Urinary bladder (tissue), 4 donors: ENCODE data around the gene ZMYM4. TPM values are rescaled to one million over a fixed set of nuclear protein-coding genes. Genes with fewer than 3 reads are reported as not detected.
"Not testable (repeated sequence)": the region's sequence is repeated elsewhere in the genome, so short reads cannot be mapped to it uniquely, and the experiment has no call there.

Experiments used
- DNase-seq: peaks from one replicate; pipeline ENCODE4 v3.0.0-alpha.2; 2015; ENCODE audit errors: extremely low spot score
- H3K27ac ChIP-seq: one replicate; pipeline ENCODE4 v1.5.1; 2013; ENCODE audit warnings: low read depth, mild to moderate bottlenecking, moderate library complexity
- H3K36me3 ChIP-seq: one replicate; pipeline ENCODE4 v1.6.1; 2013; ENCODE audit warnings: mild to moderate bottlenecking, moderate library complexity; ENCODE audit not compliant: insufficient read depth
- H3K4me1 ChIP-seq: one replicate; pipeline ENCODE4 v1.6.1; 2013; ENCODE audit warnings: mild to moderate bottlenecking, moderate library complexity; ENCODE audit not compliant: insufficient read depth
- H3K4me3 ChIP-seq: one replicate; pipeline ENCODE4 v1.5.1; 2013; ENCODE audit warnings: low read depth, low read length
- WGBS: extraction: QIAGEN DNeasy Blood & Tissue Kit; methylation state at CpG from one replicate; pipeline ENCODE4 v1.1.7; 2013; 5-methylcytosine and 5-hydroxymethylcytosine counted together
- polyA plus RNA-seq: library from polyadenylated mRNA; stranded (reverse); fragments of 200-250 nt; gene quantifications from one replicate; pipeline ENCODE4 v1.2.3, GENCODE V29; 2013
- total RNA-seq: library from RNA; depleted of rRNA; stranded (reverse); fragments of >200 nt; gene quantifications from one replicate; pipeline ENCODE4 v1.2.3, GENCODE V29; 2014
- donor health status: healthy with polysubstance abuse.
- donor health status: healthy.

ZMYM4 gene
- total and polyA plus RNA-seq, 2 donors, result 14.1 to 75.3 TPM

GRCh38 chr1:35320937-35321336 lies 52.4 kb downstream of the ZMYM4 start:
- Histone ChIP-seq H3K36me3 (no peaks in the 10 kb centered on the region), H3K4me3 (no peak overlapping the region), H3K4me1 (no peaks in the 10 kb centered on the region), H3K27ac (no peak overlapping the region)
- 86% methylated on average over 3 of the region's 3 CpGs for WGBS
- no peak for DNase-seq

GRCh38 chr1:35324486-35324885 lies 56.0 kb downstream of the ZMYM4 start:
- no peaks in the 10 kb centered on the region for H3K36me3 ChIP-seq
- no peak overlapping the region for H3K4me3 ChIP-seq
- no peak for DNase-seq
- H3K4me1 ChIP-seq, result no peaks in the 10 kb centered on the region
- peak overlapping the region; percentile 50 for H3K27ac ChIP-seq
- 63% methylated on average over 1 of the region's 1 CpG for WGBS

GRCh38 chr1:35326246-35326866 lies 57.8 kb downstream of the ZMYM4 start:
- H3K4me1 ChIP-seq, result no peaks in the 10 kb centered on the region
- H3K36me3 ChIP-seq, result no peaks in the 10 kb centered on the region
- WGBS, result 95% methylated on average over 3 of the region's 3 CpGs
- H3K27ac ChIP-seq, result no peak overlapping the region
- DNase-seq, result no peak
- H3K4me3 ChIP-seq, result no peak overlapping the region

GRCh38 chr1:35331618-35332017 lies 63.1 kb downstream of the ZMYM4 start:
- DNase-seq, H3K4me1 ChIP-seq, H3K36me3 ChIP-seq, H3K27ac ChIP-seq, H3K4me3 ChIP-seq: not testable (repeated sequence)
- WGBS, result 99% methylated on average over 2 of the region's 2 CpGs

GRCh38 chr1:35334485-35334884 lies 66.0 kb downstream of the ZMYM4 start:
- H3K27ac ChIP-seq, result no peak overlapping the region
- no peak overlapping the region for H3K4me3 ChIP-seq
- WGBS, result 73% methylated on average over 1 of the region's 1 CpG
- H3K36me3 ChIP-seq, result no peaks in the 10 kb centered on the region
- no peak for DNase-seq
- no peaks in the 10 kb centered on the region for H3K4me1 ChIP-seq

- 99% methylated on average over 2 of the region's 2 CpGs for WGBS
- DNase-seq, result no peak
- Histone ChIP-seq H3K36me3 (no peaks in the 10 kb centered on the region), H3K4me1 (no peaks in the 10 kb centered on the region), H3K4me3 (no peak overlapping the region), H3K27ac (no peak overlapping the region)
Measured at GRCh38 chr1:35340519-35340918, 72.0 kb downstream of the ZMYM4 start.

GRCh38 chr1:35345439-35345981 lies 77.0 kb downstream of the ZMYM4 start:
- no peak overlapping the region for H3K27ac ChIP-seq
- WGBS, result 92% methylated on average over 13 of the region's 13 CpGs
- H3K36me3 ChIP-seq, result no peaks in the 10 kb centered on the region
- no peak for DNase-seq
- no peak overlapping the region for H3K4me3 ChIP-seq
- no peaks in the 10 kb centered on the region for H3K4me1 ChIP-seq

GRCh38 chr1:35350872-35351271 lies 82.4 kb downstream of the ZMYM4 start:
- H3K4me1 ChIP-seq, result no peaks in the 10 kb centered on the region
- H3K27ac ChIP-seq, result no peak overlapping the region
- no peak for DNase-seq
- WGBS, result 87% methylated on average over 6 of the region's 6 CpGs
- H3K4me3 ChIP-seq, result no peak overlapping the region
- no peaks in the 10 kb centered on the region for H3K36me3 ChIP-seq

- no peak overlapping the region for H3K27ac ChIP-seq
- H3K4me1 ChIP-seq, result no peaks in the 10 kb centered on the region
- no peak overlapping the region for H3K4me3 ChIP-seq
- no peak for DNase-seq
- no peaks in the 10 kb centered on the region for H3K36me3 ChIP-seq
Measured at GRCh38 chr1:35359995-35360394, 91.5 kb downstream of the ZMYM4 start.

- no peak for DNase-seq
- H3K4me3 ChIP-seq, result no peak overlapping the region
- H3K4me1 ChIP-seq, result no peaks in the 10 kb centered on the region
- no peaks in the 10 kb centered on the region for H3K36me3 ChIP-seq
- H3K27ac ChIP-seq, result no peak overlapping the region
- WGBS, result 83% methylated on average over 3 of the region's 3 CpGs
Measured at GRCh38 chr1:35361638-35362037, 93.1 kb downstream of the ZMYM4 start.

- H3K4me1 ChIP-seq, result no peaks in the 10 kb centered on the region
- no peak overlapping the region for H3K27ac ChIP-seq
- no peaks in the 10 kb centered on the region for H3K36me3 ChIP-seq
- DNase-seq, result no peak
- WGBS, result 93% methylated on average over 3 of the region's 3 CpGs
- no peak overlapping the region for H3K4me3 ChIP-seq
Measured at GRCh38 chr1:35364741-35365140, 96.2 kb downstream of the ZMYM4 start.

- Histone ChIP-seq H3K27ac (no peak overlapping the region), H3K36me3 (no peaks in the 10 kb centered on the region), H3K4me1 (no peaks in the 10 kb centered on the region), H3K4me3 (no peak overlapping the region)
- WGBS, result 99% methylated on average over 2 of the region's 2 CpGs
- no peak for DNase-seq
Measured at GRCh38 chr1:35367914-35368313, 99.4 kb downstream of the ZMYM4 start.

GRCh38 chr1:35369922-35370671 lies 101.6 kb downstream of the ZMYM4 start:
- WGBS, result 28% methylated on average over 4 of the region's 4 CpGs
- Histone ChIP-seq H3K4me1 (no peaks in the 10 kb centered on the region), H3K4me3 (no peak overlapping the region), H3K27ac (no peak overlapping the region), H3K36me3 (no peaks in the 10 kb centered on the region)
- peak; percentile 42 for DNase-seq

GRCh38 chr1:35371506-35371905 lies 103.0 kb downstream of the ZMYM4 start:
- H3K4me3 ChIP-seq, result no peak overlapping the region
- H3K4me1 ChIP-seq, result no peaks in the 10 kb centered on the region
- no peak for DNase-seq
- H3K27ac ChIP-seq, result no peak overlapping the region
- WGBS, result 36% methylated on average over 4 of the region's 4 CpGs
- H3K36me3 ChIP-seq, result no peaks in the 10 kb centered on the region
